Measurements from ENCODE around the gene DNER. TPM values are rescaled to one million over a fixed set of nuclear protein-coding genes. Genes with fewer than 3 reads are reported as not detected.
"Not testable (repeated sequence)": the region's sequence is repeated elsewhere in the genome, so short reads cannot be mapped to it uniquely, and the experiment has no call there.

Gene DNER
- total RNA-seq, 1 donor from 2014 or later, result 1.2 TPM

DNA sequence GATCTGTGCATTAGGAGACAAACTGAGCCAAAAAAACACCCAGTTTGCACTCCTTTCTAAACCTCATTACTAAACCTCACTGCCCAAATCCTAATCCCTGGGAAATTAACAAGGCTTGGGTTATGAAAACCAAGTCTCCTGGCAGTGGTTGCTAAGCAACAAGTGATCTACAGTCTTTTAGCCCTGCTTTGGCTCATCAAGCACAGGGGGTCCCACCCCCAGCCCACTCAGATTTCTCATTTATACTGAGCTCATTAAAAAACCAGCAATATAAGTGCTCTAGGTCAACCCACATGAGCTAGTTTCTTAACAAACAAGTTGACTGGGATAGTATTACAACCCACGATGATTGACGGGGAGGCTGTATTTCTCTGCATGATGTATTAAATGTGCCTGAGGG is 18.4 kb downstream of the DNER start:
- H3K4me3 ChIP-seq, result no peak overlapping the region
- DNase-seq, result no peak
- H3K27ac ChIP-seq, result no peak overlapping the region
- TF ChIP-seq, protein P1, sequence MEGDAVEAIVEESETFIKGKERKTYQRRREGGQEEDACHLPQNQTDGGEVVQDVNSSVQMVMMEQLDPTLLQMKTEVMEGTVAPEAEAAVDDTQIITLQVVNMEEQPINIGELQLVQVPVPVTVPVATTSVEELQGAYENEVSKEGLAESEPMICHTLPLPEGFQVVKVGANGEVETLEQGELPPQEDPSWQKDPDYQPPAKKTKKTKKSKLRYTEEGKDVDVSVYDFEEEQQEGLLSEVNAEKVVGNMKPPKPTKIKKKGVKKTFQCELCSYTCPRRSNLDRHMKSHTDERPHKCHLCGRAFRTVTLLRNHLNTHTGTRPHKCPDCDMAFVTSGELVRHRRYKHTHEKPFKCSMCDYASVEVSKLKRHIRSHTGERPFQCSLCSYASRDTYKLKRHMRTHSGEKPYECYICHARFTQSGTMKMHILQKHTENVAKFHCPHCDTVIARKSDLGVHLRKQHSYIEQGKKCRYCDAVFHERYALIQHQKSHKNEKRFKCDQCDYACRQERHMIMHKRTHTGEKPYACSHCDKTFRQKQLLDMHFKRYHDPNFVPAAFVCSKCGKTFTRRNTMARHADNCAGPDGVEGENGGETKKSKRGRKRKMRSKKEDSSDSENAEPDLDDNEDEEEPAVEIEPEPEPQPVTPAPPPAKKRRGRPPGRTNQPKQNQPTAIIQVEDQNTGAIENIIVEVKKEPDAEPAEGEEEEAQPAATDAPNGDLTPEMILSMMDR (IDR thresholded peaks at IDR 0.05), result no peak
- H3K36me3 ChIP-seq, result no peaks in the 10 kb centered on the region
- intact Hi-C loops (cut with DNase I), result no loop called here
- peaks cover 3% of the 10 kb centered on the region for H3K27me3 ChIP-seq (ENCODE audit: low read depth)
- H3K9me3 ChIP-seq, result no peaks in the 10 kb centered on the region
- ATAC-seq, result no peak
- no peaks in the 10 kb centered on the region for H3K4me1 ChIP-seq

DNA sequence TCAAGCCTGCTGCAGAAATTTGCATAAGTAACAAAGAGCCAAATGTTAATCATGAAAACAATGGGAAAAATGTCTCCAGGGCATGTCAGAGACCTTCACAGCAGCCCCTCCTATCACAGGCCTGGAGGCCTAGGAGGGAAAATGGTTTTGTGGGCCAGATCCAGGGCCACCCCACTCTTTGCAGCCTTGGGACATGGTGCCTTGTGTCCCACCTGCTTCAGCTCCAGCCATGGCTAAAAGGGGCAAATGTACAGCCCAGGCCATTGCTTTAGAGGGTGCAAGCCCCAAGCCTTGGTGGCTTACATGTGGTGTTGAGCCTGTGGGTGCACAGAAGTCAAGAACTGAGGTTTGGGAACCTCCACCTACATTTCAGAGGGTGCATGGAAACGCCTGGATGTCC is 20.5 kb downstream of the DNER start:
- intact Hi-C loops (cut with DNase I); DNase-seq; H3K9me3 ChIP-seq; H3K4me3 ChIP-seq; H3K36me3 ChIP-seq; H3K27ac ChIP-seq; ATAC-seq; H3K27me3 ChIP-seq (ENCODE audit: low read depth); H3K4me1 ChIP-seq: not testable (repeated sequence)

DNA sequence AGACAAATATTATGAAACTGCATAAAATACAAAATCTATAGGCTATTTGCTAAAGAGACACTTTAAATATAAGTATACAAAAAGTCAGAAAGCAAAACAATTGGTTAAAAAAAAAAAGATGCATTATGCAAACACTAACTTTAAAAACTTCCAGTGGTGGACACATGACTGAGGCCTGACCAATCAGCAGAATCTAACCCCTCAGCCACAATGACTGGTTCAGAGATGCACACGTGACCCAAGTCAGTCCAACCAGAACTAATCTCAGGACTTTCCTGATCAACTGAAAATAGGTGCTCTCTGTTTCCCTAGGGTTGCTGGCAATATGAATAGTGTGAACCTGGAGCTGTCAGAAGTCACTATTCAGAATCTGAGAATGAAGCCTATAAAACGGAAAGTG is 22.7 kb downstream of the DNER start:
- Histone ChIP-seq H3K4me1 (no peaks in the 10 kb centered on the region), H3K27ac (no peak overlapping the region), H3K27me3 (ENCODE audit: low read depth) (no peaks in the 10 kb centered on the region), H3K4me3 (no peak overlapping the region), H3K9me3 (no peaks in the 10 kb centered on the region), H3K36me3 (no peaks in the 10 kb centered on the region)
- intact Hi-C loops (cut with DNase I), result no loop called here
- DNase-seq, result no peak
- TF ChIP-seq, protein P1 (IDR thresholded peaks at IDR 0.05), result no peak
- no peak for ATAC-seq

DNA sequence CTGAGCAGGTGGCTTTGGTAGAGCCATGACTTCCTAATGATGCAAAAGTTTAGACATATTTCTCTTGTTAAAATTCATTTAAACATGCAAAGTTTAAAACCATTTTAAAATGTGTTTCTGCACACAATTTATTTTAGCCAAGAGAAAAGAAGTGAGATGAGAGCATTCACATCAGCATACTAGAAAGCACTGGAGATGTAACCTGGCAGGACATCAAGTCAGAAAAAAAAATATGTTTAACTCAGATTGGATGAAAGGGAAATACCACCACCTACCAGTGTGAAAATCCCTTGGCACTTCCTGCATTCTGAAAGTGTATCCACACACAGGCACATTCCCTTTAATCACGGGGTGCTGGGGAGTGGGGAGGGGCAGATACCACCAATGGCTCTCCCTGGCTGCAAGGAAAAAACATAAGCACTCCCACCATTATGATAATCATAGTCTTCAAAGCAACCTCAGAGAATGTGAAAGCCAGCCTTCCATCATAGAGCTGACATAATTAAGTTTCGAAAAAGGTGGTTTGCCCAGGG is 25.0 kb downstream of the DNER start:
- H3K4me3 ChIP-seq, result no peak overlapping the region
- H3K9me3 ChIP-seq, result no peaks in the 10 kb centered on the region
- no peaks in the 10 kb centered on the region for H3K36me3 ChIP-seq
- intact Hi-C loops (cut with DNase I), result no loop called here
- peaks cover 17% of the 10 kb centered on the region for H3K27me3 ChIP-seq (ENCODE audit: low read depth)
- TF ChIP-seq, protein P1 (IDR thresholded peaks at IDR 0.05), result no peak
- no peak overlapping the region for H3K27ac ChIP-seq
- ATAC-seq (no peak), DNase-seq (no peak)
- no peaks in the 10 kb centered on the region for H3K4me1 ChIP-seq

DNA sequence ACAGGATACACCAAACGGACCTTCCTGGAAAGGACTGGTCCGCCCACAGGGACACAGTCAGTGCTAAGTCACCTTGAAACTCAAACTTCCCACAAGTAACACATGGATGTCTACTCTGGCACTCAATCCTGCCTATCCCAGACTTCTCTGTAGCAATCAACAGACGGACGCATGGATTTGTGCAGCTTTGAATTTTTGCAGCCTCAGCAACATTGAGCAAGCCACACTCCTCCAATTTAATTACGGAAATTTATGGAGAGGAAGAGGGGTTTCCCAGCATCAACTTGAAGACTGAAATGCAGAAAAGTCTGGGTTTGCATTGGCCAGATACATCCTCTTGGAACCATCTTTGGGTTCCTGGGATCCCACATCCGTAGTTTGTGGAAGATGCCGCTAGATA is 26.2 kb downstream of the DNER start:
- TF ChIP-seq, protein P1 (IDR thresholded peaks at IDR 0.05), result no peak
- intact Hi-C loops (cut with DNase I), result no loop called here
- no peak overlapping the region for H3K4me3 ChIP-seq
- H3K27me3 ChIP-seq (ENCODE audit: low read depth), result peaks cover 18% of the 10 kb centered on the region
- DNase-seq (no peak), ATAC-seq (no peak)
- H3K4me1 ChIP-seq, result no peaks in the 10 kb centered on the region
- no peaks in the 10 kb centered on the region for H3K9me3 ChIP-seq
- no peak overlapping the region for H3K27ac ChIP-seq
- no peaks in the 10 kb centered on the region for H3K36me3 ChIP-seq

DNA sequence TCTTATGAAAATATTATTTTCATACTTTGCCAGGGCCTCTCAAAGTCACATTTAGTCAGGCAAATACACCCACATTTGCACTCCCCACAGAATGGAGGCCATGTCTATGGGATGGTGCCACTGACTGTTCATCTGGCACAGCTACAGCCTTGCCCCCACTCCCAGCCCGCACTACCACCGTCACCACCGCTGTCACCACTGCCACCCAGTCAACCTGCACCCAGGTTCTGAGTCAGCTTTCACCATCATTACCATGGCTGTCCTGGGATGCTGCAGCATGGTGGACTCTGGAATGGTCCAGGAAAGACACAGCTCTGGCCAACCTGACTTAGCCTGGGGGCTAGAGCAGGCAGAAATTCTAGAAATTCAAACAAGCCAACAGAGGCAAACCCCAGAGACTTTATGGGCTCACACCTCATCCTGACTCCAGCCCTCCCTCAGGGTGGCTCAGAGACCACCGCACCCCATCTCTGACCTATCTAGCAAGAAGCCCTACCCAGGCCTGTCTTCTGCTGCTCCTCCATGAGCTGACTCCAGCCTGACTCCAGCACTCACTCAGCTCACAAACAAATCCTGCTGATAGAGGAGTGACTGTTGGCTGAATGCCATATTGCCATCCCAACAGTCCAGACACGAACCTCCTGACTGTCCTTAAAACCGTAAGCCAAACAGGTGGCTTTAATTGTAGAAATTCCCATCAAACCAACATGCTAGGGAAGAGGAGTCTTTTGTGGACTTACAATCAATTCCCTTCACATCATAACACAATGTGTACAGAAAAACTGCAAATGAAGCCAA is 28.0 kb downstream of the DNER start:
- H3K9me3 ChIP-seq, result no peaks in the 10 kb centered on the region
- H3K4me1 ChIP-seq, result no peaks in the 10 kb centered on the region
- no peak overlapping the region for H3K4me3 ChIP-seq
- TF ChIP-seq, protein P1 (IDR thresholded peaks at IDR 0.05), result no peak
- ATAC-seq (no peak), DNase-seq (no peak)
- no peak overlapping the region for H3K27ac ChIP-seq
- intact Hi-C loops (cut with DNase I), result no loop called here
- H3K36me3 ChIP-seq, result no peaks in the 10 kb centered on the region
- peaks cover 18% of the 10 kb centered on the region for H3K27me3 ChIP-seq (ENCODE audit: low read depth)
